HG03469 (cell line): ENCODE measurements around the gene SVOP.

Experiments used
- ATAC-seq: cut with Tn5 transposase; IDR thresholded peaks from one replicate; pipeline ENCODE4 v1.9.1; 2021; ENCODE audit warnings: mild to moderate bottlenecking, moderate library complexity, moderate number of reproducible peaks; ENCODE audit not compliant: unreplicated experiment

SVOP gene

GRCh38 chr12:108980831-108981618, 39.8 kb downstream of the SVOP start:
- no peak for ATAC-seq

DNA sequence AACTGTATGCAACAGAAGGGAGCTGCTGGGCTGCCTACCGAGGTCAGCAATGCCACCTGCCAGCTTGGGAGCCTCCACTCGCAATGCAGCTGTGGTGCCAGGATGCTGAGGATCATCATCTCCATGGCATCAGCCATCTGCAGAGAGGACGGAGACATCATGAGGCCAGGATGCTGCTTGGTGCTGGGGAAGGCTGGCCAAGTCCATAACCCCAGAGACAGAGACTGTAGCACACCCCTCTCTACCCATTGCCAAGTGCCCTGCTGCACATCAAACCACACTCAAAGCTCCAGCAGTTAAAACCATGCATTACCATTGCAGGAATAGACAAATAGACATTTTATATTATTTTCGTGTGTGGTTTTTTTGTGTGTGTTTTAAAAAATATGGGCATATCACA, 43.5 kb downstream of the SVOP start:
- ATAC-seq, result no peak

GRCh38 chr12:108975024-108975593, 45.8 kb downstream of the SVOP start:
- no peak for ATAC-seq

GRCh38 chr12:108973629-108974152, 47.2 kb downstream of the SVOP start:
- no peak for ATAC-seq

GRCh38 chr12:108972358-108972757, 48.5 kb downstream of the SVOP start:
- ATAC-seq, result no peak

DNA sequence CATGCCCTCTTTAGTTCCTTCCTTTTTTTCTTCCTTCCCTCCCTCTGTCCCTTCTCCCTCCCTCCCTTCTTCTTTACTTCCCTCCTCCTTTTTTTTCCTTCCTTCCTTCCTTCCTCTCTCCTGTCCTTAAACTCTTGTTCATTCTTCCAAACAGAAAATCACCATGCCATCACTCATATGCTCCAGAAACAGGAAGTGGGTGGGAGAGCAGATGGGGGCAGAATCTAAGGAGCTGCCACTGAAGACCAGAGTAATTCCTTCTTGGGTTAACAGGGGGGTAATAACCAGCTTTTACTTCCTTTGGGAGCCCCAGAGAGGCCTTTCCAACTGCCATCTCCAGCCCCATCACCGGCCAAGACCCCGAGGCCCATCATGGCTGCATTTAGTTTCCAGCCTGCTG, 51.2 kb downstream of the SVOP start:
- no peak for ATAC-seq

DNA sequence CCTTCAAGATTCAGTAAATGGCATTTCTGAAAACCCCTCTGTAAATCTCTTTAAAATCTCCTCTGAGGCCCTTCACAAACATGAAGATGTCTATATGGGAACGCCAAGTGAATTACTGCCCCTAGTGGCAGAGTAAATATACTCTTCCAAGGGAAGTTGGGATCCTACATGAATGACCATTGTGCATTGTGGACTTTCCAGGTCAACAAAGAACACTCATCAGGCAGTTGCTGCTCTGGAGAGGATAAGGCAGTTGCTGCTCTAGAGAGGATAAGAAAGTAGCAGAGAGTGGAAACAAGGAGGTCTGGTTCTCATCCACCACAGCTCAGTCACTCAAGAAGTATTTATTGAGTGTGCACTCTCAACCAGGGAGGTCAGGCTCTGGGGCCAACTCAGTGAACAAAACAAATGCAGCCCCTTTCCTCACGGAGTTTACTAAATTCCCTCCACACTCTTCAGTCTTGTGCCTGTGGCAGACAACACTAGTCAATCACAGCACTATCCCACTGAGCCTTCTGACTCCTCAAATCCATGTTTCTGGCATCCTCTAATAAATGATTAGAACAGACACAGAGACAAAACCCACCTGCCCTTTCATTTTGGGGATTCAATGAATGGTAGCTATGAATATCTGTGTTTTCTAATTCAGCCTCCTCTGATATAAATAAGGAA, 52.9 kb downstream of the SVOP start:
- no peak for ATAC-seq

- ATAC-seq, result no peak
Observed at GRCh38 chr12:108966378-108967151, 54.3 kb downstream of the SVOP start.

DNA sequence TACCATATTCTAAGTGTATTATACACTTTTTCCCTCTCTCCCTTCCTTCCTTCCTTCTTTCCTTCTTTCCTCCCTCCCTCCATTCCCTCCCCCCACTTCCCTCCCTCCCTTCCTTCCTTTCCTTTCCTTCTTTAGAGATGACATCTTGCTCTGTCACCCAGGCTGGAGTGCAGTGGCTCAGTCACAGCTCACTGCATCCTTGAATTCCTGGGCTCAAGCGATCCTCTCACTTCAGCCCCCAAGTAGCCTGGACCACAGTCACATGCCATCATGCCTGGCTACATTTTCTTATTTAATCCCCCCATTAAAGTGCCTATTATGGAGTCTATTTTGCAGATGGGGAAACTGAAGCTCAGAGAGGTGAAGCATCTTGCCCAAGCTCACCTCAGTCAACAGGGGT, 55.0 kb downstream of the SVOP start:
- ATAC-seq, result no peak

- ATAC-seq, result no peak
Observed at GRCh38 chr12:108964371-108965352, 56.2 kb downstream of the SVOP start.

GRCh38 chr12:108962256-108962655, 58.6 kb downstream of the SVOP start:
- ATAC-seq, result no peak

DNA sequence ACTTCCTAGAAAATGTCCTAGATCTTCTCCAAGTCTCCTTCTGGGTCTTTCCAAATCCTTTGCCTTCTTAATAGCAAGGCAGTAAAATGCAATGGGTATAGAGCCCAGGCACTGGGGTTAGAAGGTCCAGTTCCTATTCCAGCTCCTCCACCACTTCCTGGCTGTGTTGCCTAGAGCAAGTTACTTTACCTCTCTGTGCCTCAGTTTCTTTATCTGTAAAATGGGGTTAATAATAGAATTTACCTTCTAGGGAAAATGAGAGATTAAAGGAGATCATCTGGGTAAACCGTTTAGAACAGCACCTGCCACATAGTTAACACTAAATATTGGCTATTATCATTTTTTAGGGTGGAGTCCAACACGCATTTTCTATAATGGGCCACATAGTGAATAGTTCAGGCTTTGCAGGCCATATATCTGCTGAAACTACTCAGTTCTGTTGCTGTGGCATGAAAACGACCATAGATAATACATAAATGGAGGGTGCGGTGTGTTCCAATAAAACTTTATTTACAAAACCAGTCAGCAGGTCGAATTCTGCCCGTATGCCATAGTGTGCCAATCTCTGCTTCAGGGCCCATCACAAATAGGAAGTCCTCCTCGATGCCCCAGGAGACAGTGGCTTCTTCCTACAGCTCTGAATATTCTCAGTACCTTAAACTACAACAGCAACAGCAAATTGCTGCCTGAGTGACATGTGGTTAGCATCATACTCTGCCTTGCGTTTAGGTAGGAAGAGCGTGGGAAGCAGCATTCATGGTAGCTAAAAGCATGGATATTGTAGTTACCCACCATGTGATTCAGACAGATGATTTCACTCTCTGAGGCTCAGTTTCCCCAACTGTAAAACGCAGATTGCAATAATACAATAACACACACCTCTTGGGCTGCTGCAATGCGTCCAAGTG, 60.9 kb downstream of the SVOP start:
- ATAC-seq, result no peak

- ATAC-seq, result no peak
Observed at GRCh38 chr12:108955225-108955835, 65.5 kb downstream of the SVOP start.

DNA sequence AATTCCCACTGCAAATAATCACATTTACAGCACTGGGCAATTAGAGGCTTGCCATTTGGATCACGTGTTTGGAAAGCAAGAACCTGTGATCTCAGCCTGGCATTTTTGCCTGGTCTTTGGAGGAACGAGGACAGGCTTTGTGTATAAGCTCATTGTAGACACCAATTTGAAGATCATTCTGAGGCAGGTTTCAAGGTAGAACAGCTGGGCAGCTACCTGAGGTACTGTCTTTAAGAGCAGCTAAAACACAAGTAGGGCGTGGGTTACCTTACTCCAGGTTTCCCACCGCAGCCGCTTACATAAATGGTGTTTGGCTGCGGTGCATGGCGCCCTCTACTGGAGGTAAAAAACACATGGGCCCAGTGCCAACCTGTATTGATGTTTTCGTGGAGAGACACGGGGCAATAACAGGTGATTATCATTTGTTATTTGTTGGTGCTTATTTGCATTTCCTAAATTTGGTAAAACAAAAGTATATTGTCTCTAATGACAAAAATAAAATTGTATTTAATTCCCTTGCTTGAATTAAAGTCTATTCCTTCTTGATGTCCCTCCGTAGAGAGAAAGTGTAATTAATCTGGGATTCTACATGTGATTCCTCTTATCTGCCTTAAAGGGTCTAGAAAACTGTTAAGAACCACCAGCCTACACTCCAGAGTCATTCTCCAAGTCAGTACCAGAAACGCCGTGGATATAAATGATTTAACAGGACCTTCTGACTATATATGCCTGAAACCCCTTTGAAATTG, 69.7 kb downstream of the SVOP start:
- ATAC-seq, result no peak

DNA sequence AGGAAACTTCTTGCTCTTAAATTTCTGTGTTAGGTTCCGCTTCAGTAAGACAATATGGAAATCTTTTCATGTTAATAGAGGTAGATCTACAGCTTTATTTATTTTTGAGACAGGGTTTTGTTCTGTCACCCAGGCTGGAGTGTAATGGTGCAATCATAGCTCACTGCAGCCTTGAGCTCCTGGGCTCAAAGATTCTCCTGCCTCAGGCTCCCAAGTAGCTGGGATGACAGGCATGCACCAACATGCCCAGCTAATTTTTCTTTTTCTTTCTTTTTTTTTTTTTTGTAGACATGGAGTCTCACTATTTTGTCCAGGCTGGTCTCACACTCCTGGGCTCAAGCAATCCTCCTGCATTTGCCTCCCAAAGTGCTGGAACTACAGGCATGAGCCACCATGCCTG, 70.9 kb downstream of the SVOP start:
- no peak for ATAC-seq

- no peak for ATAC-seq
Observed at GRCh38 chr12:108948367-108948766, 72.5 kb downstream of the SVOP start.

DNA sequence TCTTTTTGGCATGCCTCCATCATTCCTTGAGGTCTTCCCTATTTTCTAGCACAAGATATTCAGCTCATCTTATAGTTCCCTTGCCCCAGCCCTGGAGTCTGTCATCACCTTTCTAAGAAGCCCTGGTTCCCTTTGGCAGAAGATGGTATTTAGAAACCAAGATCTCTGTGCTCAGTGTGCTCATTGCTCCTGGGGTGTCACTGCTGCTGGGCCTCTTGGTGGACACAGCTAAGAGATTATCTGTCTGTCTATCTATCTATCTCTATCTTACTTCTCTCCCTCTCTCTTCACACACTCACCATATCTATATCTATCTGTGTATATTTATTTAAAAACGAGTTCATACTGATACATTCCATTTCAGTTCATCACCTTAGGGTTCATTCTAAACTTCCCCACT, 73.8 kb downstream of the SVOP start:
- no peak for ATAC-seq

DNA sequence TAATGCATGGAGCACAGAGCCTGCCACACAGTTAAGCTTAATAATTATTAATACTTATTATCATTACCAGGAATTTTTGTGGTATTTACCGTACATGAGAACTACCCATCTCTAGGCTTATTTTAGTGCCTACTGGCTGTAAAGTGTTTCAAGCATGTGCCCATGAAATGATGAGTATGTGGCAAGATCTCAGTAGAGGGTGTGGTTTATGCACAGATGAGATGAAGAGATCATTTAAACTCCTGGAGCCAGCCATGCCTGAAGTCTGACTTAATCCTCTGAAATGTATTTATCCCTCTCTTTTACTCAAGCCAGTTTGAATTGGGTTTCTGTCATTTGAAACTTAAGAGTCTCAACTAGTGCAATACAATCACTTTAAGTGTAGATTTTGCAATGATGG, 80.7 kb downstream of the SVOP start:
- no peak for ATAC-seq
